OCI-LY1 (cell line): ENCODE data around the gene ADAMTS3.

ENCODE experiments used
- EZH2 ChIP-seq: fragments of 200-600 bp; sonication (generic), shearing (Covaris generic); IDR thresholded peaks from 2 replicates; pipeline ENCODE4 v1.8.0; 2017; ENCODE audit warnings: borderline replicate concordance, mixed run types, mild to moderate bottlenecking, antibody characterized with exemption, low read length, moderate library complexity, mixed read lengths
- TF ChIP-seq, protein P1 (sequence below): fragments of 200-600 bp; sonication (generic), shearing (Covaris generic); IDR thresholded peaks from 2 replicates; pipeline ENCODE4 v1.5.1; 2017; ENCODE audit warnings: mild to moderate bottlenecking, antibody characterized with exemption, low read length, moderate library complexity, mixed read lengths

DNA sequence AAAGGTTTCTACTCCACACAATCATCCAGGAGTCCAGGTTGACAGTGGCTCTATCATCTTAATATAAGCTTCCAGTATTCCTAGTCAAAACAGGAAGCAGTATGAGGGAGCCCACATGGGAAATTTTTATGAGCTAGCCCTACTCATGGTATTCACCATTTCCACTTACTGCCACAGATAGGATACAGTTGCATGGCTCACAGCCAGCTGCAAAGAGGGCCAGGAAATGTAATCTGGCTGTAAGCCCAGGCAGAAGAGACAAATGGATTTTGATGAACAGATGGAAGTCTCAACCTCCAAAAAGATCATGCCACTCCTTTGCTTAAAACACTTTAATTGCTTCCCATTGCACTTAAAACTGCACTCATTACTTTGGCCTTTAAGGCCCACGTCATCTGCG is 150.6 kb downstream of the ADAMTS3 start:
- TF ChIP-seq, protein P1, sequence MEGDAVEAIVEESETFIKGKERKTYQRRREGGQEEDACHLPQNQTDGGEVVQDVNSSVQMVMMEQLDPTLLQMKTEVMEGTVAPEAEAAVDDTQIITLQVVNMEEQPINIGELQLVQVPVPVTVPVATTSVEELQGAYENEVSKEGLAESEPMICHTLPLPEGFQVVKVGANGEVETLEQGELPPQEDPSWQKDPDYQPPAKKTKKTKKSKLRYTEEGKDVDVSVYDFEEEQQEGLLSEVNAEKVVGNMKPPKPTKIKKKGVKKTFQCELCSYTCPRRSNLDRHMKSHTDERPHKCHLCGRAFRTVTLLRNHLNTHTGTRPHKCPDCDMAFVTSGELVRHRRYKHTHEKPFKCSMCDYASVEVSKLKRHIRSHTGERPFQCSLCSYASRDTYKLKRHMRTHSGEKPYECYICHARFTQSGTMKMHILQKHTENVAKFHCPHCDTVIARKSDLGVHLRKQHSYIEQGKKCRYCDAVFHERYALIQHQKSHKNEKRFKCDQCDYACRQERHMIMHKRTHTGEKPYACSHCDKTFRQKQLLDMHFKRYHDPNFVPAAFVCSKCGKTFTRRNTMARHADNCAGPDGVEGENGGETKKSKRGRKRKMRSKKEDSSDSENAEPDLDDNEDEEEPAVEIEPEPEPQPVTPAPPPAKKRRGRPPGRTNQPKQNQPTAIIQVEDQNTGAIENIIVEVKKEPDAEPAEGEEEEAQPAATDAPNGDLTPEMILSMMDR, result no peak
- TF ChIP-seq EZH2, result no peak
